GM23338 (cell line): ENCODE results near the gene ICOS. TPM values are rescaled to one million over a fixed set of nuclear protein-coding genes. Genes with fewer than 3 reads are reported as not detected.

ENCODE experiments used
- ATAC-seq: fragments of 200-7000 bp; cut with Tn5 transposase; 3 replicates; pipeline ENCODE4 v1.9.1; 2020
- DNase-seq: peaks from one replicate; pipeline ENCODE4 v3.0.0-alpha.2; 2015; ENCODE audit warnings: low spot score
- H2AFZ ChIP-seq: fragments of 200-600 bp; sonication (generic); 2 replicates; pipeline ENCODE4 v1.8.0; 2016; ENCODE audit warnings: antibody characterized with exemption, mild to moderate bottlenecking, moderate library complexity
- H3F3A ChIP-seq: fragments of 200-600 bp; sonication (generic); replicated peaks from 2 replicates; pipeline ENCODE4 v1.8.0; 2017; ENCODE audit warnings: antibody characterized with exemption, mixed run types, low read depth
- H3K27ac ChIP-seq: fragments of 200-600 bp; sonication (generic); 2 replicates; pipeline ENCODE4 v1.6.1; 2016; ENCODE audit warnings: low read depth
- H3K27me3 ChIP-seq: fragments of 200-600 bp; sonication (generic); 2 replicates; pipeline ENCODE4 v1.8.0; 2016; ENCODE audit warnings: mild to moderate bottlenecking, mixed run types, moderate library complexity; ENCODE audit not compliant: insufficient read depth
- H3K36me3 ChIP-seq: fragments of 200-600 bp; sonication (generic); 2 replicates; pipeline ENCODE4 v1.8.0; 2016; ENCODE audit warnings: mild to moderate bottlenecking; ENCODE audit not compliant: insufficient read depth
- H3K4me1 ChIP-seq: fragments of 200-600 bp; sonication (generic); 2 replicates; pipeline ENCODE4 v1.8.0; 2016; ENCODE audit warnings: mild to moderate bottlenecking, moderate library complexity; ENCODE audit not compliant: insufficient read depth
- H3K4me2 ChIP-seq: fragments of 200-600 bp; sonication (generic); 2 replicates; pipeline ENCODE4 v1.7.1; 2017; ENCODE audit warnings: mixed run types
- H3K4me3 ChIP-seq: fragments of 200-600 bp; sonication (generic); 2 replicates; pipeline ENCODE4 v1.6.1; 2016; ENCODE audit warnings: mixed run types
- H3K79me2 ChIP-seq: fragments of 200-600 bp; sonication (generic); replicated peaks from 2 replicates; pipeline ENCODE4 v1.8.0; 2017; ENCODE audit warnings: mild to moderate bottlenecking; ENCODE audit not compliant: insufficient read depth
- H3K9me2 ChIP-seq: fragments of 200-600 bp; sonication (generic); 2 replicates; pipeline ENCODE4 v1.8.0; 2017; ENCODE audit not compliant: insufficient read depth
- H4K20me1 ChIP-seq: fragments of 200-600 bp; sonication (generic); replicated peaks from 2 replicates; pipeline ENCODE4 v1.8.0; 2017; ENCODE audit warnings: mild to moderate bottlenecking; ENCODE audit not compliant: insufficient read depth
- H3K27ac Mint-ChIP-seq: 2 replicates; pipeline ENCODE4 v1.8.0; 2020; ENCODE audit warnings: inconsistent platforms, mild to moderate bottlenecking, moderate library complexity, mixed read lengths
- H3K27me3 Mint-ChIP-seq: 3 replicates; pipeline ENCODE4 v1.8.0; 2022; ENCODE audit warnings: low read depth, mild to moderate bottlenecking, moderate library complexity, mixed read lengths, inconsistent platforms; ENCODE audit not compliant: insufficient read depth, poor library complexity
- H3K36me3 Mint-ChIP-seq: 3 replicates; pipeline ENCODE4 v1.8.0; 2021; ENCODE audit warnings: low read depth, mild to moderate bottlenecking, inconsistent platforms, moderate library complexity, mixed read lengths
- H3K4me1 Mint-ChIP-seq: 3 replicates; pipeline ENCODE4 v1.8.0; 2020; ENCODE audit warnings: mild to moderate bottlenecking, inconsistent platforms, mixed read lengths
- H3K4me3 Mint-ChIP-seq: 3 replicates; pipeline ENCODE4 v1.8.0; 2021; ENCODE audit warnings: moderate library complexity, mild to moderate bottlenecking, inconsistent platforms, mixed read lengths
- H3K9me3 Mint-ChIP-seq: 3 replicates; pipeline ENCODE4 v1.8.0; 2020; ENCODE audit warnings: moderate library complexity, mild to moderate bottlenecking, inconsistent platforms, mixed read lengths
- EZH2 ChIP-seq: fragments of 200-600 bp; sonication (generic); IDR thresholded peaks from one replicate; pipeline ENCODE4 v1.8.0; 2017; ENCODE audit warnings: antibody characterized with exemption, mild to moderate bottlenecking, low read depth; ENCODE audit not compliant: unreplicated experiment
- EZH2phosphoT487 ChIP-seq: fragments of 200-600 bp; sonication (generic); IDR thresholded peaks from one replicate; pipeline ENCODE4 v1.8.1; 2018; ENCODE audit warnings: antibody characterized with exemption; ENCODE audit not compliant: unreplicated experiment
- NANOG ChIP-seq: IDR thresholded peaks from 2 replicates; pipeline ENCODE4 v1.6.1; 2016; ENCODE audit warnings: antibody characterized with exemption, borderline replicate concordance
- POLR2AphosphoS5 ChIP-seq: IDR thresholded peaks from 2 replicates; pipeline ENCODE4 v1.6.1; 2016; ENCODE audit warnings: antibody characterized with exemption, low read depth
- ZNF331 ChIP-seq: fragments of 250-450 bp; sonication (Bioruptor Pico); IDR thresholded peaks from 2 replicates; pipeline ENCODE4 v1.5.0; 2020; ENCODE audit warnings: low read depth, mild to moderate bottlenecking, moderate library complexity
- polyA plus RNA-seq: library from polyadenylated mRNA; unstranded; fragments of >200 nt; fragmentation: Nextera tagmentation; extraction: Ambion mirVana; gene quantifications from 2 replicates; pipeline ENCODE4 v1.2.1, GENCODE V29; 2016
- total RNA-seq: library from RNA; depleted of rRNA; stranded (reverse); fragments of >200 nt; shearing (Covaris generic); gene quantifications from 2 replicates; pipeline ENCODE4 v1.2.3, GENCODE V29; 2014
- TF ChIP-seq, protein P1 (sequence below): IDR thresholded peaks from 2 replicates; pipeline ENCODE4 v1.6.1; 2016; ENCODE audit warnings: antibody characterized with exemption
- TF ChIP-seq, protein P2 (sequence below), 2 experiments: fragments of 200-600 bp in 1 of 2; sonication (generic) in 1 of 2; conservative IDR thresholded peaks; 2 replicates each; pipeline versions ENCODE4 v1.5.1 to v1.6.1; 2016 to 2017; ENCODE audit warnings: antibody characterized with exemption in 2 of 2, low read depth in 2 of 2, mild to moderate bottlenecking in 2 of 2, moderate library complexity in 1 of 2
- TF ChIP-seq, protein P3 (sequence below): IDR thresholded peaks from one replicate; pipeline ENCODE4 v1.6.1; 2018; ENCODE audit warnings: antibody characterized with exemption; ENCODE audit not compliant: unreplicated experiment
- TF ChIP-seq, protein P4 (sequence below): fragments of 250-450 bp; sonication (Bioruptor Pico); IDR thresholded peaks from 2 replicates; pipeline ENCODE4 v1.5.0; 2020; ENCODE audit warnings: mild to moderate bottlenecking, moderate library complexity

The ICOS gene
- total and polyA plus RNA-seq, 2 experiments from 2014 or later: not detected

DNA sequence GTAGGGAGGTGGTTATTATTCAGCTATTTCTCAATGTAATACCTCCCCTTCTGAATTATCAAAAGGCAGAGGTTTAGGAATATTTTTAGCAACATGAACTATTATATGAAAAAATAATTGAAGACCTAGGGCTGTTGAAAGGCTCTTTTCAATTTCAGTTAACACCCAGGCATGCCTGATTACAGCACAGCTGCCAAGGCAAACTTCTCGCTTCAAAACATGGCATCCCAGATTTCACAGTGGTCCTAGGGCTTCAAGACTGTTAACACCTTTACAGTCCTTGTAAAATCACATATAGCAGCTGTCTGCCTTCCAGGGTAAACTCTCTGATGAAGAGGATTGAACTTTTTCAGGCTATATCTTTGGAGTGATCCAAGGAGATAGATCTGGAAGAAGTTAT is 45.8 kb upstream of the ICOS start (continued):
- TF ChIP-seq, protein P1, sequence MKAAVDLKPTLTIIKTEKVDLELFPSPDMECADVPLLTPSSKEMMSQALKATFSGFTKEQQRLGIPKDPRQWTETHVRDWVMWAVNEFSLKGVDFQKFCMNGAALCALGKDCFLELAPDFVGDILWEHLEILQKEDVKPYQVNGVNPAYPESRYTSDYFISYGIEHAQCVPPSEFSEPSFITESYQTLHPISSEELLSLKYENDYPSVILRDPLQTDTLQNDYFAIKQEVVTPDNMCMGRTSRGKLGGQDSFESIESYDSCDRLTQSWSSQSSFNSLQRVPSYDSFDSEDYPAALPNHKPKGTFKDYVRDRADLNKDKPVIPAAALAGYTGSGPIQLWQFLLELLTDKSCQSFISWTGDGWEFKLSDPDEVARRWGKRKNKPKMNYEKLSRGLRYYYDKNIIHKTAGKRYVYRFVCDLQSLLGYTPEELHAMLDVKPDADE: no peak
- TF ChIP-seq, protein P2, sequence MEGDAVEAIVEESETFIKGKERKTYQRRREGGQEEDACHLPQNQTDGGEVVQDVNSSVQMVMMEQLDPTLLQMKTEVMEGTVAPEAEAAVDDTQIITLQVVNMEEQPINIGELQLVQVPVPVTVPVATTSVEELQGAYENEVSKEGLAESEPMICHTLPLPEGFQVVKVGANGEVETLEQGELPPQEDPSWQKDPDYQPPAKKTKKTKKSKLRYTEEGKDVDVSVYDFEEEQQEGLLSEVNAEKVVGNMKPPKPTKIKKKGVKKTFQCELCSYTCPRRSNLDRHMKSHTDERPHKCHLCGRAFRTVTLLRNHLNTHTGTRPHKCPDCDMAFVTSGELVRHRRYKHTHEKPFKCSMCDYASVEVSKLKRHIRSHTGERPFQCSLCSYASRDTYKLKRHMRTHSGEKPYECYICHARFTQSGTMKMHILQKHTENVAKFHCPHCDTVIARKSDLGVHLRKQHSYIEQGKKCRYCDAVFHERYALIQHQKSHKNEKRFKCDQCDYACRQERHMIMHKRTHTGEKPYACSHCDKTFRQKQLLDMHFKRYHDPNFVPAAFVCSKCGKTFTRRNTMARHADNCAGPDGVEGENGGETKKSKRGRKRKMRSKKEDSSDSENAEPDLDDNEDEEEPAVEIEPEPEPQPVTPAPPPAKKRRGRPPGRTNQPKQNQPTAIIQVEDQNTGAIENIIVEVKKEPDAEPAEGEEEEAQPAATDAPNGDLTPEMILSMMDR (conservative IDR thresholded peaks at IDR 0.05; ENCODE audit: low read depth in 2 of 2): no peak
- TF ChIP-seq POLR2AphosphoS5 (no peak), EZH2 (no peak), ZNF331 (CRISPR knock-in tag) (no peak), EZH2phosphoT487 (no peak)

DNA sequence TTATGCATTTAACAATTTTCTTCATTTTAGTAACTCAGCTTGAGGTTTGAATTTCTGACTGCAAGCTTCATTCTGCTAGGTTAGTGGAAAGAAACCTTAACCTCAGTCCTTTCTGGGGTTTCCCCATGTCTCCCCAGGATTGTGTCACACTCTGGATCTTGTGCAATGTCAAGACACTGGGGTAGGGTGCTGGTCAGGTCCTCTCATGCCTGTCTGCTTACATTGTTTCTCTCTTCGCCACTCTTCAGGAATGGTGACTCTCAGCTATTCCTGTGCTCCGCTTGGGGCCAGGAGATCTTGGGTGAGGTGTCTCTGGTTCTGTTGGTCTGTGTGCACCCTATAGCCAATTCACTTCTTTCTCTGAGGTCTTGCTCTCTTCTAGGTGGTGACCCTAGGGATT is 45.1 kb upstream of the ICOS start:
- H3K79me2 ChIP-seq: no peaks in the 10 kb centered on the region
- H3K36me3 Mint-ChIP-seq: no peaks in the 10 kb centered on the region
- H3K36me3 ChIP-seq: no peaks in the 10 kb centered on the region
- no peaks in the 10 kb centered on the region for H4K20me1 ChIP-seq
- peaks cover 3% of the 10 kb centered on the region for H3K27me3 Mint-ChIP-seq
- no peaks in the 10 kb centered on the region for H3K9me3 Mint-ChIP-seq
- H3K9me2 ChIP-seq: peaks cover 20% of the 10 kb centered on the region
- H2AFZ ChIP-seq: peak overlapping the region; percentile 24; the same call in 1 of the 2 replicates
- ATAC-seq (no peak), DNase-seq (no peak)
- no peak overlapping the region for H3K4me3 Mint-ChIP-seq
- no peaks in the 10 kb centered on the region for H3F3A ChIP-seq
- H3K4me1 ChIP-seq: no peaks in the 10 kb centered on the region
- H3K4me1 Mint-ChIP-seq: peaks cover 5% of the 10 kb centered on the region; the same call in 2 of the 3 replicates
- no peak overlapping the region for H3K27ac ChIP-seq
- no peaks in the 10 kb centered on the region for H3K27me3 ChIP-seq
- H3K4me2 ChIP-seq: no peak overlapping the region
- H3K27ac Mint-ChIP-seq: no peak overlapping the region
- no peak overlapping the region for H3K4me3 ChIP-seq
- TF ChIP-seq, protein P3, sequence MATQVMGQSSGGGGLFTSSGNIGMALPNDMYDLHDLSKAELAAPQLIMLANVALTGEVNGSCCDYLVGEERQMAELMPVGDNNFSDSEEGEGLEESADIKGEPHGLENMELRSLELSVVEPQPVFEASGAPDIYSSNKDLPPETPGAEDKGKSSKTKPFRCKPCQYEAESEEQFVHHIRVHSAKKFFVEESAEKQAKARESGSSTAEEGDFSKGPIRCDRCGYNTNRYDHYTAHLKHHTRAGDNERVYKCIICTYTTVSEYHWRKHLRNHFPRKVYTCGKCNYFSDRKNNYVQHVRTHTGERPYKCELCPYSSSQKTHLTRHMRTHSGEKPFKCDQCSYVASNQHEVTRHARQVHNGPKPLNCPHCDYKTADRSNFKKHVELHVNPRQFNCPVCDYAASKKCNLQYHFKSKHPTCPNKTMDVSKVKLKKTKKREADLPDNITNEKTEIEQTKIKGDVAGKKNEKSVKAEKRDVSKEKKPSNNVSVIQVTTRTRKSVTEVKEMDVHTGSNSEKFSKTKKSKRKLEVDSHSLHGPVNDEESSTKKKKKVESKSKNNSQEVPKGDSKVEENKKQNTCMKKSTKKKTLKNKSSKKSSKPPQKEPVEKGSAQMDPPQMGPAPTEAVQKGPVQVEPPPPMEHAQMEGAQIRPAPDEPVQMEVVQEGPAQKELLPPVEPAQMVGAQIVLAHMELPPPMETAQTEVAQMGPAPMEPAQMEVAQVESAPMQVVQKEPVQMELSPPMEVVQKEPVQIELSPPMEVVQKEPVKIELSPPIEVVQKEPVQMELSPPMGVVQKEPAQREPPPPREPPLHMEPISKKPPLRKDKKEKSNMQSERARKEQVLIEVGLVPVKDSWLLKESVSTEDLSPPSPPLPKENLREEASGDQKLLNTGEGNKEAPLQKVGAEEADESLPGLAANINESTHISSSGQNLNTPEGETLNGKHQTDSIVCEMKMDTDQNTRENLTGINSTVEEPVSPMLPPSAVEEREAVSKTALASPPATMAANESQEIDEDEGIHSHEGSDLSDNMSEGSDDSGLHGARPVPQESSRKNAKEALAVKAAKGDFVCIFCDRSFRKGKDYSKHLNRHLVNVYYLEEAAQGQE: no peak
- TF ChIP-seq, protein P1: no peak
- no peak for TF ChIP-seq NANOG
- TF ChIP-seq, protein P4, sequence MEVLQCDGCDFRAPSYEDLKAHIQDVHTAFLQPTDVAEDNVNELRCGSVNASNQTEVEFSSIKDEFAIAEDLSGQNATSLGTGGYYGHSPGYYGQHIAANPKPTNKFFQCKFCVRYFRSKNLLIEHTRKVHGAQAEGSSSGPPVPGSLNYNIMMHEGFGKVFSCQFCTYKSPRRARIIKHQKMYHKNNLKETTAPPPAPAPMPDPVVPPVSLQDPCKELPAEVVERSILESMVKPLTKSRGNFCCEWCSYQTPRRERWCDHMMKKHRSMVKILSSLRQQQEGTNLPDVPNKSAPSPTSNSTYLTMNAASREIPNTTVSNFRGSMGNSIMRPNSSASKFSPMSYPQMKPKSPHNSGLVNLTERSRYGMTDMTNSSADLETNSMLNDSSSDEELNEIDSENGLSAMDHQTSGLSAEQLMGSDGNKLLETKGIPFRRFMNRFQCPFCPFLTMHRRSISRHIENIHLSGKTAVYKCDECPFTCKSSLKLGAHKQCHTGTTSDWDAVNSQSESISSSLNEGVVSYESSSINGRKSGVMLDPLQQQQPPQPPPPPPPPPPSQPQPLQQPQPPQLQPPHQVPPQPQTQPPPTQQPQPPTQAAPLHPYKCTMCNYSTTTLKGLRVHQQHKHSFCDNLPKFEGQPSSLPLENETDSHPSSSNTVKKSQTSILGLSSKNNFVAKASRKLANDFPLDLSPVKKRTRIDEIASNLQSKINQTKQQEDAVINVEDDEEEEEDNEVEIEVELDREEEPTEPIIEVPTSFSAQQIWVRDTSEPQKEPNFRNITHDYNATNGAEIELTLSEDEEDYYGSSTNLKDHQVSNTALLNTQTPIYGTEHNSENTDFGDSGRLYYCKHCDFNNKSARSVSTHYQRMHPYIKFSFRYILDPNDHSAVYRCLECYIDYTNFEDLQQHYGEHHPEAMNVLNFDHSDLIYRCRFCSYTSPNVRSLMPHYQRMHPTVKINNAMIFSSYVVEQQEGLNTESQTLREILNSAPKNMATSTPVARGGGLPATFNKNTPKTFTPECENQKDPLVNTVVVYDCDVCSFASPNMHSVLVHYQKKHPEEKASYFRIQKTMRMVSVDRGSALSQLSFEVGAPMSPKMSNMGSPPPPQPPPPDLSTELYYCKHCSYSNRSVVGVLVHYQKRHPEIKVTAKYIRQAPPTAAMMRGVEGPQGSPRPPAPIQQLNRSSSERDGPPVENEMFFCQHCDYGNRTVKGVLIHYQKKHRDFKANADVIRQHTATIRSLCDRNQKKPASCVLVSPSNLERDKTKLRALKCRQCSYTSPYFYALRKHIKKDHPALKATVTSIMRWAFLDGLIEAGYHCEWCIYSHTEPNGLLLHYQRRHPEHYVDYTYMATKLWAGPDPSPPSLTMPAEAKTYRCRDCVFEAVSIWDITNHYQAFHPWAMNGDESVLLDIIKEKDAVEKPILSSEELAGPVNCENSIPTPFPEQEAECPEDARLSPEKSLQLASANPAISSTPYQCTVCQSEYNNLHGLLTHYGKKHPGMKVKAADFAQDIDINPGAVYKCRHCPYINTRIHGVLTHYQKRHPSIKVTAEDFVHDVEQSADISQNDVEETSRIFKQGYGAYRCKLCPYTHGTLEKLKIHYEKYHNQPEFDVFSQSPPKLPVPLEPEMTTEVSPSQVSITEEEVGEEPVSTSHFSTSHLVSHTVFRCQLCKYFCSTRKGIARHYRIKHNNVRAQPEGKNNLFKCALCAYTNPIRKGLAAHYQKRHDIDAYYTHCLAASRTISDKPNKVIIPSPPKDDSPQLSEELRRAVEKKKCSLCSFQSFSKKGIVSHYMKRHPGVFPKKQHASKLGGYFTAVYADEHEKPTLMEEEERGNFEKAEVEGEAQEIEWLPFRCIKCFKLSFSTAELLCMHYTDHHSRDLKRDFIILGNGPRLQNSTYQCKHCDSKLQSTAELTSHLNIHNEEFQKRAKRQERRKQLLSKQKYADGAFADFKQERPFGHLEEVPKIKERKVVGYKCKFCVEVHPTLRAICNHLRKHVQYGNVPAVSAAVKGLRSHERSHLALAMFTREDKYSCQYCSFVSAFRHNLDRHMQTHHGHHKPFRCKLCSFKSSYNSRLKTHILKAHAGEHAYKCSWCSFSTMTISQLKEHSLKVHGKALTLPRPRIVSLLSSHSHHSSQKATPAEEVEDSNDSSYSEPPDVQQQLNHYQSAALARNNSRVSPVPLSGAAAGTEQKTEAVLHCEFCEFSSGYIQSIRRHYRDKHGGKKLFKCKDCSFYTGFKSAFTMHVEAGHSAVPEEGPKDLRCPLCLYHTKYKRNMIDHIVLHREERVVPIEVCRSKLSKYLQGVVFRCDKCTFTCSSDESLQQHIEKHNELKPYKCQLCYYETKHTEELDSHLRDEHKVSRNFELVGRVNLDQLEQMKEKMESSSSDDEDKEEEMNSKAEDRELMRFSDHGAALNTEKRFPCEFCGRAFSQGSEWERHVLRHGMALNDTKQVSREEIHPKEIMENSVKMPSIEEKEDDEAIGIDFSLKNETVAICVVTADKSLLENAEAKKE (CRISPR knock-in tag): no peak
